SK-N-SH treated with all-trans-retinoic acid at 6 μM for 48 hours (cell line): Measurements from ENCODE around the gene TMA7B.

Experiments used
- ATAC-seq: fragments of 200-7000 bp; cut with Tn5 transposase; 3 replicates; pipeline ENCODE4 v1.9.1; 2020; ENCODE audit warnings: mild to moderate bottlenecking, moderate library complexity
- ARNTL ChIP-seq: fragments of 450-650 bp; formaldehyde crosslinking; IDR thresholded peaks from 2 replicates; pipeline ENCODE4 v1.5.0; 2020; ENCODE audit warnings: low read depth, mild to moderate bottlenecking, moderate library complexity, borderline replicate concordance
- BACH2 ChIP-seq: fragments of 250-450 bp; sonication (Bioruptor Pico); IDR thresholded peaks from 2 replicates; pipeline ENCODE4 v1.9.0; 2021; ENCODE audit warnings: mild to moderate bottlenecking, borderline replicate concordance
- CREB5 ChIP-seq: fragments of 250-450 bp; sonication (Bioruptor Pico); IDR thresholded peaks from 2 replicates; pipeline ENCODE4 v1.5.1; 2020; ENCODE audit warnings: low read depth, mild to moderate bottlenecking, moderate library complexity
- CSDC2 ChIP-seq: fragments of 250-450 bp; sonication (Bioruptor Pico); IDR thresholded peaks from 2 replicates; pipeline ENCODE4 v1.5.0; 2020; ENCODE audit warnings: mild to moderate bottlenecking, moderate library complexity
- CSRNP3 ChIP-seq: fragments of 250-450 bp; sonication (Bioruptor Pico); IDR thresholded peaks from 2 replicates; pipeline ENCODE4 v1.5.1; 2021; ENCODE audit warnings: mild to moderate bottlenecking, moderate library complexity
- ESRRG ChIP-seq: fragments of 250-450 bp; sonication (Bioruptor Pico); IDR thresholded peaks from 2 replicates; pipeline ENCODE4 v1.6.1; 2021; ENCODE audit warnings: mild to moderate bottlenecking
- GLIS3 ChIP-seq: fragments of 250-450 bp; sonication (Bioruptor Pico); IDR thresholded peaks from 2 replicates; pipeline ENCODE4 v1.5.0; 2020; ENCODE audit warnings: mild to moderate bottlenecking, moderate library complexity
- ISL1 ChIP-seq: fragments of 250-450 bp; sonication (Bioruptor Pico); IDR thresholded peaks from 2 replicates; pipeline ENCODE4 v2.1.2; 2022; ENCODE audit warnings: mild to moderate bottlenecking, moderate library complexity
- OSR1 ChIP-seq: fragments of 250-450 bp; sonication (Bioruptor Pico); IDR thresholded peaks from 2 replicates; pipeline ENCODE4 v1.8.0; 2022; ENCODE audit warnings: moderate library complexity, mild to moderate bottlenecking, inconsistent platforms
- PATZ1 ChIP-seq: fragments of 250-450 bp; sonication (Bioruptor Pico); IDR thresholded peaks from 2 replicates; pipeline ENCODE4 v1.8.0; 2020; ENCODE audit warnings: mild to moderate bottlenecking, moderate library complexity, borderline replicate concordance
- POU6F1 ChIP-seq: fragments of 250-450 bp; sonication (Bioruptor Pico); IDR thresholded peaks from 2 replicates; pipeline ENCODE4 v1.8.0; 2021; ENCODE audit warnings: low read depth, mild to moderate bottlenecking, moderate library complexity, borderline replicate concordance
- PPARA ChIP-seq: fragments of 250-450 bp; sonication (Bioruptor Pico); IDR thresholded peaks from 2 replicates; pipeline ENCODE4 v1.5.0; 2020; ENCODE audit warnings: mild to moderate bottlenecking, borderline replicate concordance
- SNAI2 ChIP-seq: fragments of 250-450 bp; sonication (Bioruptor Pico); IDR thresholded peaks from 2 replicates; pipeline ENCODE4 v1.5.0; 2020; ENCODE audit warnings: mild to moderate bottlenecking, moderate library complexity
- TCF4 ChIP-seq: fragments of 250-450 bp; sonication (Bioruptor Pico); IDR thresholded peaks from 2 replicates; pipeline ENCODE4 v1.8.0; 2021; ENCODE audit warnings: mild to moderate bottlenecking, moderate library complexity, borderline replicate concordance
- TSHZ2 ChIP-seq: fragments of 250-450 bp; sonication (Bioruptor Pico); IDR thresholded peaks from 2 replicates; pipeline ENCODE4 v1.5.0; 2020; ENCODE audit warnings: mild to moderate bottlenecking, moderate library complexity
- ZC3H10 ChIP-seq: fragments of 250-450 bp; sonication (Bioruptor Pico); IDR thresholded peaks from 2 replicates; pipeline ENCODE4 v1.5.1; 2021; ENCODE audit warnings: mild to moderate bottlenecking, moderate library complexity
- ZFP3 ChIP-seq: fragments of 250-450 bp; sonication (Bioruptor Pico); IDR thresholded peaks from 2 replicates; pipeline ENCODE4 v1.5.0; 2020; ENCODE audit warnings: mild to moderate bottlenecking, moderate library complexity
- ZFP30 ChIP-seq: fragments of 450-650 bp; formaldehyde crosslinking; IDR thresholded peaks from 2 replicates; pipeline ENCODE4 v1.5.0; 2022; ENCODE audit warnings: mild to moderate bottlenecking, moderate library complexity
- ZNF565 ChIP-seq: fragments of 450-650 bp; formaldehyde crosslinking; conservative IDR thresholded peaks from 2 replicates; pipeline ENCODE4 v1.5.0; 2020; ENCODE audit warnings: low read depth, mild to moderate bottlenecking, moderate library complexity
- ZNF70 ChIP-seq: fragments of 450-650 bp; formaldehyde crosslinking; IDR thresholded peaks from 2 replicates; pipeline ENCODE4 v1.5.0; 2020; ENCODE audit warnings: mild to moderate bottlenecking, moderate library complexity
- ZNF8 ChIP-seq: fragments of 450-650 bp; formaldehyde crosslinking; IDR thresholded peaks from 2 replicates; pipeline ENCODE4 v1.5.0; 2020; ENCODE audit warnings: mild to moderate bottlenecking, moderate library complexity

TMA7B gene

GRCh38 chr22:39989633-39990032 lies 29.4 kb downstream of the TMA7B start:
- no peak for ATAC-seq
- TF ChIP-seq ARNTL (CRISPR knock-in tag) = no peak
- no peak for TF ChIP-seq ESRRG
- TF ChIP-seq POU6F1 (CRISPR knock-in tag) = no peak
- no peak for TF ChIP-seq OSR1 (CRISPR knock-in tag)
- no peak for TF ChIP-seq ZC3H10 (CRISPR knock-in tag)
- TF ChIP-seq SNAI2 (CRISPR knock-in tag) = no peak
- no peak for TF ChIP-seq TCF4 (CRISPR knock-in tag)
- no peak for TF ChIP-seq ZNF565 (CRISPR knock-in tag)
- TF ChIP-seq BACH2 (CRISPR knock-in tag) = no peak
- TF ChIP-seq ZFP30 (CRISPR knock-in tag) = no peak
- no peak for TF ChIP-seq CSDC2
- no peak for TF ChIP-seq CSRNP3 (CRISPR knock-in tag)
- no peak for TF ChIP-seq PATZ1 (CRISPR knock-in tag)
- no peak for TF ChIP-seq PPARA
- TF ChIP-seq TSHZ2 (CRISPR knock-in tag) = no peak
- no peak for TF ChIP-seq GLIS3 (CRISPR knock-in tag)
- TF ChIP-seq, all 23 proteins: peak for 0

- ATAC-seq = no peak
- no peak for TF ChIP-seq ZNF70 (CRISPR knock-in tag)
- no peak for TF ChIP-seq PATZ1 (CRISPR knock-in tag)
- TF ChIP-seq ZNF565 (CRISPR knock-in tag) = no peak
- no peak for TF ChIP-seq BACH2 (CRISPR knock-in tag)
- TF ChIP-seq ZC3H10 (CRISPR knock-in tag) = no peak
- TF ChIP-seq PPARA = no peak
- no peak for TF ChIP-seq ZNF8
- no peak for TF ChIP-seq ISL1 (CRISPR knock-in tag)
- no peak for TF ChIP-seq CREB5 (CRISPR knock-in tag)
- no peak for TF ChIP-seq ESRRG
- TF ChIP-seq TSHZ2 (CRISPR knock-in tag) = no peak
- TF ChIP-seq CSRNP3 (CRISPR knock-in tag) = no peak
- TF ChIP-seq OSR1 (CRISPR knock-in tag) = no peak
- no peak for TF ChIP-seq ZFP30 (CRISPR knock-in tag)
- no peak for TF ChIP-seq SNAI2 (CRISPR knock-in tag)
- no peak for TF ChIP-seq GLIS3 (CRISPR knock-in tag)
- TF ChIP-seq ZFP3 (CRISPR knock-in tag) = no peak
- no peak for TF ChIP-seq TCF4 (CRISPR knock-in tag)
- TF ChIP-seq ARNTL (CRISPR knock-in tag) = no peak
Measured at GRCh38 chr22:39990686-39991085, 30.5 kb downstream of the TMA7B start.
